Keratinocyte (primary cell): ENCODE measurements around the gene CLOCK. TPM values are rescaled to one million over a fixed set of nuclear protein-coding genes. Genes with fewer than 3 reads are reported as not detected.

Source experiments
- DNase-seq: peaks from one replicate; pipeline ENCODE4 v3.0.0-alpha.2; 2011; ENCODE audit warnings: low read depth, missing footprints, low spot score
- FAIRE-seq: peaks from 2 replicates; lab custom pipeline; 2011; peaks lifted over from hg19 to GRCh38; lab: Jason Lieb, UNC
- H2AFZ ChIP-seq: 2 replicates; pipeline ENCODE4 v1.6.0; 2012; ENCODE audit warnings: low read length, control low read depth, inconsistent platforms; ENCODE audit not compliant: control insufficient read depth
- H3K27ac ChIP-seq: 2 replicates; pipeline ENCODE4 v1.5.1; 2011; ENCODE audit warnings: low read length; ENCODE audit not compliant: control insufficient read depth, insufficient read depth
- H3K27me3 ChIP-seq: 3 replicates; pipeline ENCODE4 v1.6.0; 2011; ENCODE audit warnings: low read length; ENCODE audit not compliant: control insufficient read depth, insufficient read depth; ENCODE audit errors: extremely low read depth
- H3K36me3 ChIP-seq, 2 experiments: 2 replicates in 1 of 2; 3 replicates in 1 of 2; pipeline ENCODE4 v1.5.1; 2011; ENCODE audit warnings: low read length in 2 of 2, mild to moderate bottlenecking in 1 of 2; ENCODE audit not compliant: control insufficient read depth in 2 of 2, insufficient read depth in 2 of 2; ENCODE audit errors: extremely low read depth in 1 of 2
- H3K4me1 ChIP-seq: 3 replicates; pipeline ENCODE4 v1.5.1; 2011; ENCODE audit warnings: low read length; ENCODE audit not compliant: control insufficient read depth, insufficient read depth; ENCODE audit errors: extremely low read depth
- H3K4me2 ChIP-seq: 3 replicates; pipeline ENCODE4 v1.6.0; 2011; ENCODE audit warnings: low read depth, low read length; ENCODE audit not compliant: control insufficient read depth, insufficient read depth; ENCODE audit errors: extremely low read depth
- H3K4me3 ChIP-seq, 3 experiments: fragments of 200-600 bp in 1 of 3; sonication (generic) in 1 of 3; 2 replicates in 2 of 3; 3 replicates in 1 of 3; pipeline ENCODE4 v1.5.1; 2011 to 2016; ENCODE audit warnings: low read length in 3 of 3, mild to moderate bottlenecking in 3 of 3, control low read depth in 2 of 3, inconsistent platforms in 1 of 3, low read depth in 1 of 3, mixed read lengths in 1 of 3, mixed run types in 1 of 3, moderate library complexity in 1 of 3; ENCODE audit not compliant: control insufficient read depth in 2 of 3, insufficient read depth in 2 of 3; ENCODE audit errors: extremely low read depth in 1 of 3
- H3K79me2 ChIP-seq: 2 replicates; pipeline ENCODE4 v1.6.0; 2012; ENCODE audit warnings: low read length; ENCODE audit not compliant: control insufficient read depth, insufficient read depth
- H3K9ac ChIP-seq: 3 replicates; pipeline ENCODE4 v1.6.0; 2011; ENCODE audit warnings: low read length; ENCODE audit not compliant: control insufficient read depth, insufficient read depth; ENCODE audit errors: extremely low read depth
- H3K9me1 ChIP-seq: 3 replicates; pipeline ENCODE4 v1.6.0; 2011; ENCODE audit warnings: low read length; ENCODE audit not compliant: control insufficient read depth, insufficient read depth; ENCODE audit errors: extremely low read depth
- H3K9me3 ChIP-seq: 2 replicates; pipeline ENCODE4 v1.5.1; 2012; ENCODE audit warnings: low read depth, low read length; ENCODE audit not compliant: control insufficient read depth
- H4K20me1 ChIP-seq: 3 replicates; pipeline ENCODE4 v1.6.0; 2011; ENCODE audit warnings: low read length; ENCODE audit not compliant: control insufficient read depth, insufficient read depth; ENCODE audit errors: extremely low read depth
- CTCF ChIP-seq, 3 experiments: IDR thresholded peaks in 1 of 3; conservative IDR thresholded peaks in 1 of 3; optimal IDR thresholded peaks in 1 of 3; 2 replicates in 2 of 3; 3 replicates in 1 of 3; pipeline versions ENCODE3 to v1.5.1; 2011; ENCODE audit warnings: low read length in 3 of 3, mild to moderate bottlenecking in 3 of 3, moderate library complexity in 2 of 3, control low read depth in 1 of 3, inconsistent platforms in 1 of 3; ENCODE audit not compliant: insufficient read depth in 2 of 3; ENCODE audit errors: extremely low read depth in 1 of 3
- EZH2 ChIP-seq: IDR thresholded peaks from one replicate; pipeline ENCODE4 v1.6.1; 2012; ENCODE audit warnings: inconsistent platforms, mild to moderate bottlenecking, low read length, moderate library complexity
- dilution Hi-C: fragments of 300-500 bp; cut with MboI; formaldehyde crosslinking; loops from one replicate; pipeline ENCODE4 v1.7.0; 2020; ENCODE audit warnings: low sequenced_read_pairs; ENCODE audit not compliant: extremely low pct_ligation_motif_present
- polyA plus RNA-seq, 5 experiments: library from polyadenylated mRNA; depleted of rRNA in 3 of 5; stranded (reverse) in 3 of 5; stranded (forward) in 1 of 5; unstranded in 1 of 5; fragments of >200 nt; gene quantifications; 1 replicate in 1 of 5; 2 replicates in 3 of 5; 3 replicates in 1 of 5; pipeline versions ENCODE4 v1.2.1 to v1.2.3, GENCODE V29; 2011 to 2012; ENCODE audit warnings: missing spikeins in 2 of 5, low read depth in 1 of 5, low replicate concordance in 1 of 5

Gene CLOCK
- polyA plus RNA-seq, 1 donor (not counting 4 experiments of a cell fraction or from before 2014, with no cell fraction given) = 27.1 TPM

GRCh38 chr4:55435141-55435841 lies 111.4 kb downstream of the CLOCK start:
- H3K27ac ChIP-seq = no peak overlapping the region
- dilution Hi-C loops = no loop called here
- H3K27me3 ChIP-seq = no peaks in the 10 kb centered on the region
- no peaks in the 10 kb centered on the region for H4K20me1 ChIP-seq
- no peaks in the 10 kb centered on the region for H3K79me2 ChIP-seq
- no peak for FAIRE-seq
- peaks cover 10 to 33% of the 10 kb centered on the region in 2 experiments for H3K36me3 ChIP-seq
- H3K4me2 ChIP-seq = no peak overlapping the region
- no peak overlapping the region for H3K4me3 ChIP-seq
- H2AFZ ChIP-seq = no peak overlapping the region
- H3K9ac ChIP-seq = no peak overlapping the region
- H3K4me1 ChIP-seq = no peaks in the 10 kb centered on the region
- TF ChIP-seq CTCF (optimal IDR thresholded peaks at IDR 0.05 in 1 of 3, IDR thresholded peaks at IDR 0.05 in 1 of 3, conservative IDR thresholded peaks at IDR 0.05 in 1 of 3; ENCODE audit: extremely low read depth in 1 of 3, insufficient read depth in 2 of 3, low read length in 3 of 3) = peak in 2 of 3 experiments; percentile 21 to 35
- TF ChIP-seq EZH2 = no peak
- no peaks in the 10 kb centered on the region for H3K9me3 ChIP-seq
- H3K9me1 ChIP-seq = no peaks in the 10 kb centered on the region
- no peak for DNase-seq

GRCh38 chr4:55431710-55432336 lies 114.9 kb downstream of the CLOCK start:
- Histone ChIP-seq H3K4me2 (no peak overlapping the region), H4K20me1 (no peaks in the 10 kb centered on the region), H3K27me3 (no peaks in the 10 kb centered on the region), H3K36me3 (peaks cover 12 to 33% of the 10 kb centered on the region in 2 experiments), H3K79me2 (no peaks in the 10 kb centered on the region), H3K4me1 (no peaks in the 10 kb centered on the region), H3K9me1 (no peaks in the 10 kb centered on the region), H3K4me3 (no peak overlapping the region), H3K27ac (no peak overlapping the region), H3K9ac (no peak overlapping the region), H2AFZ (no peak overlapping the region), H3K9me3 (no peaks in the 10 kb centered on the region)
- DNase-seq (no peak), FAIRE-seq (peak; percentile 34)
- dilution Hi-C loops = no loop called here
- no peak for TF ChIP-seq EZH2
- TF ChIP-seq CTCF (optimal IDR thresholded peaks at IDR 0.05 in 1 of 3, IDR thresholded peaks at IDR 0.05 in 1 of 3, conservative IDR thresholded peaks at IDR 0.05 in 1 of 3; ENCODE audit: extremely low read depth in 1 of 3, insufficient read depth in 2 of 3, low read length in 3 of 3) = no peak
